ENCODE measurements around the gene SLC6A6.

DNA sequence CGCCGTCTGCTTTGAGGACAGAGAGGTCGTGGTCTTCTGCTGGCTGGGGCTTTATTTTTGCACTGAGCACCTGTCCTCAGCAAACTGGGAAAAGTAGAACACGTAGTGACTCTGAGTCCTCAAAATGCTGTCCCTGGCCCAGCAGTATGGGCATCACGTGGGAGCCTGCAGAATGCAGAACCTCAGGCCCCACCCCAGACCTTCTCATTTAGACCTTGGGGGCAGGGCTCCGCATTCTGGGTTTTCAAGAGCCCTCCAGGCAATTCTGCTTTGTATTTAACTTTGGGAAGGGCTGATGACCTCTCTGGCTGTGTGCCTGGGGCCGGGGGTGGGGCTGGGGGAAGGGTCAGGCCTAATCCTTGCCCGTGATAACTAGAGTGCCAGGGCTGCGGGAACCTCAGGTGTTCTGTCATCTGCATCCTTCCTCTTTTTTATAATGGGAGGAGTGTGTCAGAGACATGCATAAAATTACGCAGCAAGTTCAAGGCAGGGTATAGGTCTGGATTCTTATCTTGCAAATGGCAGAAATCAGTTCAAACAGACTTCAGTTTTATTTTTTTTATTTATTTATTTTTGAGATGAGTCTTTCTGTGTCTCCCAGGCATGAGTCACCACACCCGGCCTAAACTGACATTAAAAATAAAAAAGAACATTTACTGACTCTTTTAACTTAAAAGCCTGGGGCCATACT, 11.1 kb downstream of the SLC6A6 start:
- TF ChIP-seq CTCF (IDR thresholded peaks at IDR 0.05) (no peak), POLR2AphosphoS5 (IDR thresholded peaks at IDR 0.05) (no peak)

All from stomach (tissue), 4 donors.